Measurements from ENCODE around the gene PACS1.

Gene PACS1

DNA sequence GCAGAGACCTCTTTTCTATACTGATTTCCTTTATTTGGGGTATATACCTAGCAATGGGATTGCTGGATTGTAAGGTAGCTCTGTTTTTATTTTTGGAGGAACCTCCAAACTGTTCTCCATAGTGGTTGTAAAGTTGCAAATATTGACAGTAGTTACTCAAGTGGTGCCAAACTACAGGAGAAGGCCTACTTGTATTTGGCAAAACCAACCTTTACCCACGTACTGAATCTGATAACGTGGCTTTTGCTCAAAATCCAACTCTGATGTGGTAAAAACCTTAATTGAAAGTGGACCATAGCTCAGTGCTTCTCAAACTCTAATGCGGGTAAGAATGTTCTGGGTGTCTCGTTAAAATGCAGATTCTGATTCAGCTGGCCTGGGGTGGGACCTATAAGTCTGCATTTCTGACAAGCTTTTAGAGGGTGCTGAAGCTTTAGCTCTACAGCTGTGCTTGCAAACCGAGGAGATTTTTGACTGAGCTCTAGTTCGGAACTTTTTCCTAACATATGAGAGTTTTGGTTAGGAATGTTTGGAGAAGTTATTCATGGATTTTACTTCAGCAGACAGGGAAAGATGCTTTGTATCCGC is 69.8 kb downstream of the PACS1 start:
- no peak overlapping the region for H3K27ac Mint-ChIP-seq
- no peak overlapping the region for H3K4me3 Mint-ChIP-seq
- H3K4me1 Mint-ChIP-seq (ENCODE audit: low read depth) = peaks cover 23% of the 10 kb centered on the region
- intact Hi-C loops (cut with micrococcal nuclease) = no loop called here
- H3K36me3 Mint-ChIP-seq (ENCODE audit: low read depth) = peaks cover 3% of the 10 kb centered on the region
- no peaks in the 10 kb centered on the region for H3K27me3 Mint-ChIP-seq
- H3K9me3 Mint-ChIP-seq = no peaks in the 10 kb centered on the region

DNA sequence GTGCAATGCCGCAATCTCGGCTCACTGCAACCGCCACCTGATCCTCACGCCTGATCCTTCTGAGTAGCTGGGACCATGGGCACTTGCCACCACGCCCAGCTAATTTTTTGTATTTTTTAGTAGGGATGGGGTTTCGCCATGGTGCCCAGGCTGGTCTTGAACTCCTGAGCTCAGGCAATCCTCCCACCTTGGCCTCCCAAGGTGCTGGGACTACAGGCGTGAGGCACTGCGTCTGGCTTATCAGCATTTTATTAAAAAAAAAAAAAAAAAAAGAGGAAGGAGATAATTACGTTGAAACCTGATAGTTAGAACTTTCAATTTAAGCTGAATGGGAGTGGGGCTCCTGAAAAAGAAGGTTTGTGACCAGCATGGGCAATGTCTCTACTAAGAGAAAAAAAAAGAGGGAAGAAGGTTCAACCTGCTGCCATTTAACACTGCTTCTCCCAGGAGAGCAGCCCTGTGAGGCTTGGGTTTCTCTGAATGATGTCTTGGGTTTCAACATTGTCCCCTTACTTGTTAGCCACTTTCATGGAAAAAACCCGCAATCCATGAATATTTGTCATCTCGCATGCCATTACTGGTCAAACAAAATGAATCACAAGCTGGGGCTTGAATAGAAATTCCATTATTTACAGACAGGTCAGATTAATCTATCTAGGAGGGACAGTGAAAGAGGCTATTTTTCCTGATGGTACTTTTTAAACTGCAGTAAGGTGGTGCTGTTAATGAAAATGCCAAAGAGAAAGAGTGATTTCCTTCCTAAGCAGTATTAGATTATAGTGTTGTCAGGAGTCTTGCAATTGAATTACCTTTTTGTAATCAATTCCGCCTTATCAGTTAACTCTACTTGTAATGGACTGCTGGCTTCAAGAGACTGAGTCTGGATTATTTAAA is 72.5 kb downstream of the PACS1 start:
- intact Hi-C loops (cut with micrococcal nuclease) = no loop called here
- Mint-ChIP-seq H3K36me3 (ENCODE audit: low read depth) (peaks cover 24% of the 10 kb centered on the region), H3K9me3 (peaks cover 11% of the 10 kb centered on the region), H3K27ac (no peak overlapping the region), H3K4me1 (ENCODE audit: low read depth) (peaks cover 13% of the 10 kb centered on the region), H3K27me3 (no peaks in the 10 kb centered on the region), H3K4me3 (no peak overlapping the region)

DNA sequence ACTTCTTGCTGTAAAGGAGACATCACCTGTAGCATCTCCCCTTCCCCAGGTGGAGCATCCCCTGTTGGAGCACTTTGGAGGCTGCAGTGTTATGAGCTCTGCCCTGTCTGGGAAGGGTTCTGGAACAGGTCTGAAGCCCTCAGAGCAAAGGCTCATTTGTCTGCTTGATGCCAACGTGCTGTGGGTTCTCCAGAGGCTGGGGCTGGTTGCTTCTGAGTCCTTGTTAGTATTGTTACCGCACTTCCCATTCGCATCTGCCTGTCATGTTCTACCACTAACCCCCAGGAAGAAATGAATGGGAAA is 73.1 kb downstream of the PACS1 start:
- intact Hi-C loops (cut with micrococcal nuclease) = no loop called here
- H3K27ac Mint-ChIP-seq = no peak overlapping the region
- no peaks in the 10 kb centered on the region for H3K27me3 Mint-ChIP-seq
- H3K36me3 Mint-ChIP-seq (ENCODE audit: low read depth) = peaks cover 24% of the 10 kb centered on the region
- H3K4me3 Mint-ChIP-seq = no peak overlapping the region
- H3K9me3 Mint-ChIP-seq = peaks cover 11% of the 10 kb centered on the region
- peaks cover 13% of the 10 kb centered on the region for H3K4me1 Mint-ChIP-seq (ENCODE audit: low read depth)

DNA sequence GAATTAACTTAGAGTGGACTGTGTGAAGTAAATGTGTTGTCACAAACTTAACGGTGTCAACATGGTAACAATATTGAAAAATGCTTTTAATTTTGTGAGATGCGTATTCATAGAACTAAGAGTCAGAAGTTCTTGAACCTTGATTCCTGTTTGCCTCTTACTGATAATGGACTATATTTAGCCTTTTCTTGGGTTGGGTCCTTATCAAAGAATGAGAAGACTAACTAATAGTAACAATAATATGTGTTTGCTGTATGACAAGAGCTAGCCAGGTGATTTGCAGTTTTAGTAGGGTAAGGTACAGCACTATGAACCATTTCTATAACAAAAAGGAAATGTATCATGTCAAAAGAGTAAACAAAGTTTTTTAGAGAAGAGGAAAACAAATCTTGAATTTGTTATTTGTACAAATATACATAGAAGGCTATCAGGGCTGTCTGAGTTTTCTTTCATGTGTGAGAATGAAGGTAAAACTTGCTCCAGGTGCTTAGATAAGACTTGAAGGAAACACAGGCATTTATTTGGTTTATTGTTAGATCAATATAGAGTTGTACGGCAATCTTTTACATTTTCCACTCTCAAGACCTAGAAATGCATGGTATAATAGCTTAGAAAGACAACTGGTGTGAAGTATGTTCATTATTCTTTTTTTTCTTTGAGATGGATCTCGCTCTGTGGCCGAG is 74.1 kb downstream of the PACS1 start:
- H3K4me1 Mint-ChIP-seq (ENCODE audit: low read depth) = peaks cover 13% of the 10 kb centered on the region
- no peak overlapping the region for H3K27ac Mint-ChIP-seq
- H3K36me3 Mint-ChIP-seq (ENCODE audit: low read depth) = peaks cover 24% of the 10 kb centered on the region
- intact Hi-C loops (cut with micrococcal nuclease) = no loop called here
- no peaks in the 10 kb centered on the region for H3K27me3 Mint-ChIP-seq
- no peak overlapping the region for H3K4me3 Mint-ChIP-seq
- H3K9me3 Mint-ChIP-seq = peaks cover 11% of the 10 kb centered on the region

DNA sequence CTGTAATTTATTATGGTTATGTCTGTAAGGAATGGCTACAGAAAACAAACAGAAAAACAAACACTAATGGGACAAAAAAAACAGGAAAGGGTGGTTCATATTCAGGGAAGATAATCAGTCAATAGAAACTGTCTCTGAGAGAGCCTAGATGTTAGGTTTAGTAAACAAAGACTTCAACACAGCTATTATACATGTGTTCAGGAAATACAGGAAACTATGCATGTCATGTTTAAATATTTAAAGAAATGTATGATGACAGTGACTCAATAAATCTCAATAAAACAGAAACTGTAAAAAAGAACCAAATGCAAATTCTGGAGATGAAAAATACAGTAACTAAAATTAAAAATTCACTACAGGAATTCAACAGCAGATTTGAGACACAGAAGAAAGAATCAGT is 76.0 kb downstream of the PACS1 start:
- no peak overlapping the region for H3K4me3 Mint-ChIP-seq
- peaks cover 11% of the 10 kb centered on the region for H3K9me3 Mint-ChIP-seq
- H3K27ac Mint-ChIP-seq = no peak overlapping the region
- no peaks in the 10 kb centered on the region for H3K27me3 Mint-ChIP-seq
- H3K36me3 Mint-ChIP-seq (ENCODE audit: low read depth) = peaks cover 24% of the 10 kb centered on the region
- peaks cover 13% of the 10 kb centered on the region for H3K4me1 Mint-ChIP-seq (ENCODE audit: low read depth)
- intact Hi-C loops (cut with micrococcal nuclease) = no loop called here

DNA sequence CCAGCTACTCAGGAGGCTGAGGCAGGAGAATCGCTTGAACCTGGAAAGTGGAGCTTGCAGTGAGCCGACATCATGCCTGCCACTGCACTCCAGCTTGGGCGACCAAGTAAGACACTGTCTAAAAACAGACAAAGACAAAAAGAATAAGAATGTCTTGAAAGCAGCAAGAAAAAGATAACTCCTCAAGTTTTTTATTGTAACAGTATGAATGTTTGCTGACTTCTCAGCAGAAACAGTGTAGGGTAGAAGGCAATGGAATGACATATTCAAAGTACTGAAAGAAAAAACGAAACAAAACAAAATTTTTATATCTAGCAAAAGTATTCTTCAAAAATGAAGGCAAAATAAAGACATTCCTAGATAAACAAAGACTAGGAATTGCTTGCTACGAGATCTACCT is 76.9 kb downstream of the PACS1 start:
- Mint-ChIP-seq H3K36me3 (ENCODE audit: low read depth) (peaks cover 24% of the 10 kb centered on the region), H3K27ac (no peak overlapping the region)
- intact Hi-C loops (cut with micrococcal nuclease) = no loop called here

DNA sequence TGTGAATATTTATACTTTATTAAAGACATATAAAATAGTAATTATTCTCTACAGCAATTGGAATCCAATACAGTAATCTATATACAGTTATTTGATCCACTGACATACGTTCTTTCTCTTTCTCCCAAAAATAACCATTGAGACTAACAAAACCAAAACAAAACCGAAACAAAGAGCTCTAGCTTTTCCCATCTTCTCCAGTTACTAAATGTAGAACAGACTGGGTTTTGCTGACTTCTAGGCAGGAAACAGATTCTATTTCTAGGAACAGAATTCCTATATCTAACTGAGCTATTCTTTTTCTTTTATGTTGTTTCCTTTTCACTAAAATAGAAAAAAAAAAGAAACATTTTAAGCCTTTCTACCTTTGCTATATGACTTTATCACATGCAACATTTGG is 80.1 kb downstream of the PACS1 start:
- peaks cover 11% of the 10 kb centered on the region for H3K9me3 Mint-ChIP-seq
- H3K4me3 Mint-ChIP-seq = no peak overlapping the region
- H3K4me1 Mint-ChIP-seq (ENCODE audit: low read depth) = peaks cover 5% of the 10 kb centered on the region
- H3K27me3 Mint-ChIP-seq = no peaks in the 10 kb centered on the region
- no peak overlapping the region for H3K27ac Mint-ChIP-seq
- peaks cover 24% of the 10 kb centered on the region for H3K36me3 Mint-ChIP-seq (ENCODE audit: low read depth)
- intact Hi-C loops (cut with micrococcal nuclease) = no loop called here

More for the DNA sequence above, 76.9 kb downstream of the PACS1 start:
- Mint-ChIP-seq H3K4me3 (no peak overlapping the region), H3K27me3 (no peaks in the 10 kb centered on the region), H3K4me1 (ENCODE audit: low read depth) (peaks cover 13% of the 10 kb centered on the region), H3K9me3 (peaks cover 11% of the 10 kb centered on the region)

DNA sequence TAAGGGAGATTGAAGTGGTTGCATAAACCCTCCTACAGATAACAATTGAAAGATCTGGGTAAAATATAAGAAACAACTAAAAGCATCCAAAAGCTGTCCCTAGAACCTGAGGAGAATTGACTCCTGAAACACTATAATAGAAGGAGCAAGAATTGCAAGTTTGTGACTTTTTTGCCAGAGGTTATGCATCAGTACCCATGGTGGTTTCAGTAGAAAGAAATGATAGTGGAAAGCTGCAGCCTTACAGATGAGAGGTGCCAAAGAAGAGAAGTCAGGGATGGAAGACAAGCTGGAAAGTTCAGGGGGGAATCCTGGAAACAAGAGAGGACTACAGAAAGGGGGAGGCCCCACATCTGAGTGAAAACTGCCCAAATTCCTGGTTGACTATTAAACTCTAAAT is 80.7 kb downstream of the PACS1 start:
- Mint-ChIP-seq H3K27ac (no peak overlapping the region), H3K4me1 (ENCODE audit: low read depth) (peaks cover 2% of the 10 kb centered on the region), H3K9me3 (peaks cover 11% of the 10 kb centered on the region), H3K4me3 (no peak overlapping the region), H3K27me3 (no peaks in the 10 kb centered on the region), H3K36me3 (ENCODE audit: low read depth) (peaks cover 18% of the 10 kb centered on the region)
- intact Hi-C loops (cut with micrococcal nuclease) = no loop called here

DNA sequence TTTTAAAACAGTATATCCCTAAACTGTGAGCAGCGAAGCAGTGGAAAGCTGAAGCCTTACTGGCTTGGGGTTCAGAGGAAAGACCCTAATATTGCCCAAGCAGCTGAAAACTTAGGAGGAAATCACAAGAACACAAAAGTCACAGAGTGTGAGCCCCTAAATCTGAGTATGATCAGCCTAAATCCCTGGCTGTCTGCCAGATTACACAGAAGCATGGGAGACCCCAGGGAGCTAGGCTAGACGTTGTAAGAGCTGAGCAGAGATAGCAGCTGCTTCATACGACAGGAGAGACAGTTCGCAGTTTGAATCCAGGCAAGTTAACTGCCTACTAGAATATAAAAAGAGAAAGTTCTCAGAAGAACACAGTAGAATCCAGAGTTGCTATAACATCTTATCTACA is 81.2 kb downstream of the PACS1 start:
- no peaks in the 10 kb centered on the region for H3K4me1 Mint-ChIP-seq (ENCODE audit: low read depth)
- H3K27me3 Mint-ChIP-seq = no peaks in the 10 kb centered on the region
- H3K4me3 Mint-ChIP-seq = no peak overlapping the region
- intact Hi-C loops (cut with micrococcal nuclease) = no loop called here
- H3K36me3 Mint-ChIP-seq (ENCODE audit: low read depth) = peaks cover 14% of the 10 kb centered on the region
- H3K27ac Mint-ChIP-seq = no peak overlapping the region
- H3K9me3 Mint-ChIP-seq = peaks cover 6% of the 10 kb centered on the region

DNA sequence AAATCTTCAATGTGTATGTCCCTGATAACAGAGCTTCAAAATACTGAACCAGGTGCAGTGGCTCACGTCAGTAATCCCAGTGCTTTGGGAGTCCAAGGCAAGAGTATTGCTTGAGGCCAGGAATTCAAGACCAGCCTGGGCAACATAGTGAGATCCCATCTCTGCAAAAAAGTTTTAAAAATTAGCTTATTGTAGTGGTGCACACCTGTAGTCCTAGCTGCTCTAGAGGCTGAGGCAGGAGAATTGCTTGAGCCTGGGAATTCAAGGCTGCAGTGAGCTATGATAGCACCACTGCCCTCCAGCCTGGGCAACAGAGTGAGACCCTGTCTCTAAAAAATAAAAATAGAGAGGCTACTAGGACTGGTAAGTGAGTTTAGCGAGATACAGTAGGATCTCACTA is 84.0 kb downstream of the PACS1 start:
- Mint-ChIP-seq H3K4me3 (no peak overlapping the region), H3K27ac (no peak overlapping the region), H3K9me3 (no peaks in the 10 kb centered on the region), H3K36me3 (ENCODE audit: low read depth) (peaks cover 6% of the 10 kb centered on the region), H3K27me3 (no peaks in the 10 kb centered on the region), H3K4me1 (ENCODE audit: low read depth) (no peaks in the 10 kb centered on the region)
- intact Hi-C loops (cut with micrococcal nuclease) = no loop called here

DNA sequence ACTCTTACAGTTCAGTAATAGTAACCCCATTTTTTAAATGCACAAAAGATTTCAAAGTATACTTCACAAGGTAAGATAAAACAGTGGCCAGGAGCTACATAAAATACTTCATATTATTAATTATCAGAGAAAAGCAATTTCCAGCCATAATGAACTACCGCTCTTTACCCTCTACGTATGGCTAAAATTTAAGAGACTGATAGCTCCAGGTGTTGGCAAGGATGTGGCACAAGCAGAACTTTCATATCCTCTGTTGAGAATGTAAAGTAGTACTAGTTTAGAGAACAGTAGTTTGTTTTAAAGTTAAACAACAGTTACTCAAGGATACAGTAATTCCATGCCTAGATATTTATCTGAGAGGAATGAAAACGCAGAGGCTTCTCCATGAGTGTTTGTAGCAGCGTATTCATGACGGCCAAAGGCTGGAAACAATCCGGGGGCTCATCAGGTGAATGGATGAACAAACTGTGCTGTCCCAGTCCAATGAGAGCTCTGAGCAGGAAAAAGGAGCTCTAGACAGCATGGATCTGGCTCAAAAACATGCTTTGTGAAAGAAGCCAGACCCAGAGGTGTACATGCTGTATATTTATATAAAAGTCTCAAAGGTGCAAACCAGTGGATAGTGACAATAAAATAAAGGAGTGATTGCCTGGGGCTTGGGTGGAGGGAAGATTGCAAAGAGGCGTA is 85.5 kb downstream of the PACS1 start:
- Mint-ChIP-seq H3K4me1 (ENCODE audit: low read depth) (no peaks in the 10 kb centered on the region), H3K9me3 (no peaks in the 10 kb centered on the region), H3K27ac (no peak overlapping the region), H3K4me3 (no peak overlapping the region), H3K27me3 (no peaks in the 10 kb centered on the region), H3K36me3 (ENCODE audit: low read depth) (peaks cover 6% of the 10 kb centered on the region)
- intact Hi-C loops (cut with micrococcal nuclease) = no loop called here

DNA sequence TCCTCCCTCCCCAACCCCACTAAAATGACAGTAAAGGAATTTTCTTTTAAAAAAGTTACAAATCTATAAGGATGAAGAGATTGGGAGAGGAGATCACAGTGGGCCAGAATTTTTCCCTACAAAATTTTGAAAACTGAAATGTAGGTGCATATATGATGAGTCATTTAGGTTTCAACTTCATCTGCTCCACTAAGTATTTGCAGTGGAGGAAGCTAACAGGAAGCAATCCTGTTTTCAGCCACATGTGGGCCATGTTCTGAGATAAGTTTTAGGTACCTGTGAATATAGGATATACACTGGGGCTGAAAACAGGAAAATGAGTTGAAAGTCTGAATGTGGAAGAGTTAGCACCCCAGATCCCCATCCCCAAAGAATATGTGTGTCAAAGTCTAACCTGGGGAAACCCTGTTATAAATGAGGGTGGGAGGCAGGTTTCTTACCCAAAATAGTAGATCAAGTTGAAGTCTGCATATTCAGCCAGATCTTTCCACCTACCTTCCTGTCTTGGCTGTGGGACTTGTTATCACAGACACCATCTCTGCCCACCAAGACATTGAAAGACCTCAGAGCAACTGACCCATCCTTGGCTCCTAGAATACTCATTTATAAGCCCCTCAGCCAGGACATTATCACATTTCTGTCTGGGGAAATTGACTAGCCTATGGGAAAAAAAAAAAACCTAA is 87.3 kb downstream of the PACS1 start:
- H3K36me3 Mint-ChIP-seq (ENCODE audit: low read depth) = peaks cover 6% of the 10 kb centered on the region
- intact Hi-C loops (cut with micrococcal nuclease) = no loop called here
- H3K4me1 Mint-ChIP-seq (ENCODE audit: low read depth) = no peaks in the 10 kb centered on the region
- H3K9me3 Mint-ChIP-seq = no peaks in the 10 kb centered on the region
- H3K4me3 Mint-ChIP-seq = no peak overlapping the region
- no peaks in the 10 kb centered on the region for H3K27me3 Mint-ChIP-seq
- H3K27ac Mint-ChIP-seq = no peak overlapping the region

DNA sequence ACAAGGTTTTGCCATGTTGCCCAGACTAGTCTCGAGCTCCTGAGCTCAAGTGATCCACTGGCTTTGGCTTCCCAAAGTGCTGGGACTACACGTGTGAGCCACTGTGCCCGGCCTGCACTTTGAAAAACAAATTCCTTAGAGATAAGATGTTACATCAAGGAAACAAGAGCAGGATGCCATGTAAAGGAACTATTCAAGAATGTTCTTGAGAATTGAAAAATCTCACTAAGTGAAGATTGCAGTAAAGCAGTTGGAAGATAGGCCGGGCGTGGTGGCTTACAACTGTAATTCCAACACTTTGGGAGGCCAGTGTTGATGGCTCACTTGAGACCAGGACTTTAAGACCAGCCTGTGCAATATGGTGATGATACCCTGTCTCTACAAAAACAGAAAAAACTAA is 88.1 kb downstream of the PACS1 start:
- H3K27ac Mint-ChIP-seq = no peak overlapping the region
- no peaks in the 10 kb centered on the region for H3K4me1 Mint-ChIP-seq (ENCODE audit: low read depth)

More for the DNA sequence above, 88.1 kb downstream of the PACS1 start:
- intact Hi-C loops (cut with micrococcal nuclease) = no loop called here
- Mint-ChIP-seq H3K4me3 (no peak overlapping the region), H3K27me3 (no peaks in the 10 kb centered on the region), H3K36me3 (ENCODE audit: low read depth) (no peaks in the 10 kb centered on the region), H3K9me3 (no peaks in the 10 kb centered on the region)
